Mesendoderm (in vitro differentiated cells): Measurements from ENCODE around the gene TSHZ2.
"Not testable (repeated sequence)": the region's sequence is repeated elsewhere in the genome, so short reads cannot be mapped to it uniquely, and the experiment has no call there.

Source experiments
- DNase-seq: peaks from one replicate; pipeline ENCODE4 v3.0.0; 2013
- H2AK5ac ChIP-seq: 2 replicates; pipeline ENCODE4 v1.6.1; 2013; ENCODE audit warnings: low read length, inconsistent platforms
- H2BK120ac ChIP-seq: 2 replicates; pipeline ENCODE4 v1.6.1; 2013; ENCODE audit warnings: low read depth, mild to moderate bottlenecking, low read length, moderate library complexity, mixed read lengths
- H2BK15ac ChIP-seq: replicated peaks from 2 replicates; pipeline ENCODE4 v1.6.1; 2013; ENCODE audit warnings: low read depth, mild to moderate bottlenecking, moderate library complexity
- H2BK5ac ChIP-seq: 2 replicates; pipeline ENCODE4 v1.6.1; 2013; ENCODE audit warnings: low read length, inconsistent platforms
- H3K18ac ChIP-seq: 2 replicates; pipeline ENCODE4 v1.6.1; 2013; ENCODE audit warnings: mild to moderate bottlenecking, low read length, mixed read lengths
- H3K23ac ChIP-seq: one replicate; pipeline ENCODE4 v1.6.1; 2013; ENCODE audit warnings: low read length
- H3K27ac ChIP-seq: 2 replicates; pipeline ENCODE4 v1.5.1; 2013; ENCODE audit warnings: low read depth, mild to moderate bottlenecking, inconsistent platforms, low read length, moderate library complexity
- H3K27me3 ChIP-seq: 2 replicates; pipeline ENCODE4 v1.6.1; 2013; ENCODE audit warnings: low read length, control low read depth, mild to moderate bottlenecking, inconsistent platforms; ENCODE audit not compliant: insufficient read depth, poor library complexity
- H3K36me3 ChIP-seq: 2 replicates; pipeline ENCODE4 v1.6.1; 2013; ENCODE audit warnings: low read length, inconsistent platforms; ENCODE audit not compliant: control insufficient read depth, insufficient read depth
- H3K4ac ChIP-seq: one replicate; pipeline ENCODE4 v1.6.1; 2013; ENCODE audit warnings: low read depth, mild to moderate bottlenecking, low read length, moderate library complexity
- H3K4me1 ChIP-seq: 2 replicates; pipeline ENCODE4 v1.6.1; 2013; ENCODE audit warnings: low read depth, low read length, inconsistent platforms; ENCODE audit not compliant: control insufficient read depth
- H3K4me2 ChIP-seq: 2 replicates; pipeline ENCODE4 v1.6.1; 2013; ENCODE audit warnings: low read length
- H3K4me3 ChIP-seq: 2 replicates; pipeline ENCODE4 v1.5.1; 2013; ENCODE audit warnings: mild to moderate bottlenecking, low read length
- H3K56ac ChIP-seq: one replicate; pipeline ENCODE4 v1.6.1; 2013; ENCODE audit warnings: low read length
- H3K79me1 ChIP-seq: 2 replicates; pipeline ENCODE4 v1.6.1; 2013; ENCODE audit warnings: low read length, inconsistent platforms
- H3K79me2 ChIP-seq: 2 replicates; pipeline ENCODE4 v1.6.1; 2013; ENCODE audit warnings: mild to moderate bottlenecking, low read length; ENCODE audit not compliant: control insufficient read depth, insufficient read depth
- H3K9ac ChIP-seq: 2 replicates; pipeline ENCODE4 v1.6.1; 2013; ENCODE audit warnings: low read length, inconsistent platforms
- H4K5ac ChIP-seq: one replicate; pipeline ENCODE4 v1.6.1; 2013; ENCODE audit warnings: low read length
- H4K8ac ChIP-seq: one replicate; pipeline ENCODE4 v1.6.1; 2013; ENCODE audit warnings: low read depth, mild to moderate bottlenecking, control low read depth, low read length, moderate library complexity
- WGBS: extraction: QIAGEN DNeasy Blood & Tissue Kit; methylation state at CpG from one replicate; pipeline ENCODE4 v1.1.7; 2013; ENCODE audit warnings: low lambda C conversion rate, missing lambda C conversion rate; ENCODE audit not compliant: insufficient coverage; ENCODE audit errors: extremely low coverage; 5-methylcytosine and 5-hydroxymethylcytosine counted together

TSHZ2 gene

GRCh38 chr20:52965380-52965779 lies 6.8 kb upstream of the TSHZ2 start:
- no peak overlapping the region for H3K4me3 ChIP-seq
- no peak overlapping the region for H4K8ac ChIP-seq
- H3K23ac ChIP-seq: no peak overlapping the region
- H2BK5ac ChIP-seq: no peak overlapping the region
- H3K27ac ChIP-seq: no peak overlapping the region
- no peak overlapping the region for H3K9ac ChIP-seq
- no CpG with 5 or more reads among the region's 1 CpG for WGBS
- H3K4ac ChIP-seq: no peak overlapping the region
- no peak overlapping the region for H3K56ac ChIP-seq
- H3K18ac ChIP-seq: no peak overlapping the region
- H3K27me3 ChIP-seq: no peaks in the 10 kb centered on the region
- no peak overlapping the region for H4K5ac ChIP-seq
- DNase-seq: no peak
- H3K4me2 ChIP-seq: no peak overlapping the region
- H3K79me2 ChIP-seq: no peaks in the 10 kb centered on the region
- no peak overlapping the region for H2BK15ac ChIP-seq
- no peak overlapping the region for H2AK5ac ChIP-seq
- no peaks in the 10 kb centered on the region for H3K36me3 ChIP-seq
- no peaks in the 10 kb centered on the region for H3K4me1 ChIP-seq
- no peaks in the 10 kb centered on the region for H3K79me1 ChIP-seq
- no peak overlapping the region for H2BK120ac ChIP-seq

- Histone ChIP-seq H3K4me2 (no peak overlapping the region), H3K23ac (no peak overlapping the region), H2BK15ac (no peak overlapping the region), H3K56ac (no peak overlapping the region), H3K79me2 (no peaks in the 10 kb centered on the region), H3K4me3 (no peak overlapping the region), H2BK5ac (no peak overlapping the region), H4K8ac (no peak overlapping the region), H3K79me1 (no peaks in the 10 kb centered on the region), H2AK5ac (no peak overlapping the region), H3K27me3 (no peaks in the 10 kb centered on the region), H3K4ac (no peak overlapping the region), H3K18ac (no peak overlapping the region), H3K4me1 (no peaks in the 10 kb centered on the region), H3K36me3 (no peaks in the 10 kb centered on the region), H3K27ac (no peak overlapping the region), H3K9ac (no peak overlapping the region), H4K5ac (no peak overlapping the region), H2BK120ac (no peak overlapping the region)
- WGBS: no CpG with 5 or more reads among the region's 2 CpGs
- DNase-seq: no peak
These were observed 6.3 kb upstream of the TSHZ2 start for GRCh38 chr20:52965819-52966218.

- H3K9ac ChIP-seq, H2BK120ac ChIP-seq, H3K23ac ChIP-seq, H2AK5ac ChIP-seq, H4K8ac ChIP-seq, H3K79me2 ChIP-seq, H2BK5ac ChIP-seq, H3K27me3 ChIP-seq, H3K4ac ChIP-seq, H3K4me1 ChIP-seq, DNase-seq, H2BK15ac ChIP-seq, H3K4me3 ChIP-seq, H3K56ac ChIP-seq, H3K4me2 ChIP-seq, H4K5ac ChIP-seq, H3K79me1 ChIP-seq, H3K18ac ChIP-seq, H3K27ac ChIP-seq, H3K36me3 ChIP-seq: not testable (repeated sequence)
These were observed 5.6 kb upstream of the TSHZ2 start for GRCh38 chr20:52966543-52966942.

GRCh38 chr20:52971498-52972189 lies 514 bp upstream of the TSHZ2 start:
- H2AK5ac ChIP-seq: no peak overlapping the region
- no peak overlapping the region for H2BK5ac ChIP-seq
- no peaks in the 10 kb centered on the region for H3K4me1 ChIP-seq
- H3K4ac ChIP-seq: no peak overlapping the region
- peak overlapping the region; percentile 37 for H3K4me2 ChIP-seq
- H3K56ac ChIP-seq: peak overlapping the region; percentile 89
- H4K8ac ChIP-seq: no peak overlapping the region
- H3K79me1 ChIP-seq: no peaks in the 10 kb centered on the region
- peak overlapping the region; percentile 14 for H3K9ac ChIP-seq
- no peak overlapping the region for H3K18ac ChIP-seq
- WGBS: no CpG with 5 or more reads among the region's 16 CpGs
- no peak overlapping the region for H2BK120ac ChIP-seq
- H3K27me3 ChIP-seq: peaks cover 4% of the 10 kb centered on the region
- H2BK15ac ChIP-seq: no peak overlapping the region
- DNase-seq: no peak
- no peak overlapping the region for H3K23ac ChIP-seq
- no peak overlapping the region for H3K27ac ChIP-seq
- H3K79me2 ChIP-seq: no peaks in the 10 kb centered on the region
- no peak overlapping the region for H4K5ac ChIP-seq
- H3K4me3 ChIP-seq: no peak overlapping the region
- H3K36me3 ChIP-seq: no peaks in the 10 kb centered on the region

- H3K18ac ChIP-seq: no peak overlapping the region
- no peaks in the 10 kb centered on the region for H3K79me1 ChIP-seq
- no peak overlapping the region for H4K5ac ChIP-seq
- H2BK15ac ChIP-seq: no peak overlapping the region
- peak overlapping the region; percentile 24 for H3K23ac ChIP-seq
- no peak overlapping the region for H2BK5ac ChIP-seq
- no peak overlapping the region for H3K4ac ChIP-seq
- H3K9ac ChIP-seq: peak overlapping the region; percentile 41
- H2AK5ac ChIP-seq: no peak overlapping the region
- no peak overlapping the region for H3K4me3 ChIP-seq
- WGBS: no CpG with 5 or more reads among the region's 39 CpGs
- peak; percentile 37 for DNase-seq
- H2BK120ac ChIP-seq: no peak overlapping the region
- H3K56ac ChIP-seq: peak overlapping the region; percentile 64
- no peak overlapping the region for H3K27ac ChIP-seq
- peaks cover 4% of the 10 kb centered on the region for H3K27me3 ChIP-seq
- no peaks in the 10 kb centered on the region for H3K4me1 ChIP-seq
- H3K36me3 ChIP-seq: no peaks in the 10 kb centered on the region
- no peaks in the 10 kb centered on the region for H3K79me2 ChIP-seq
- H3K4me2 ChIP-seq: peak overlapping the region; percentile 99
- no peak overlapping the region for H4K8ac ChIP-seq
These were observed 1.0 kb downstream of the TSHZ2 start for GRCh38 chr20:52972965-52973819.
